K562 (cell line): ENCODE results near the gene CCDC47. TPM values are rescaled to one million over a fixed set of nuclear protein-coding genes. Genes with fewer than 3 reads are reported as not detected.

Experiments
- CCNT2 ChIP-seq: IDR thresholded peaks from 2 replicates; pipeline ENCODE4 v1.6.1; 2011; ENCODE audit warnings: borderline replicate concordance, low read depth, mild to moderate bottlenecking, moderate library complexity, mixed read lengths, low read length; ENCODE audit not compliant: insufficient read length; ENCODE audit errors: extremely low read depth
- EWSR1 ChIP-seq: fragments of 450-650 bp; IDR thresholded peaks from 2 replicates; pipeline ENCODE4 v1.6.1; 2018; ENCODE audit warnings: borderline replicate concordance, mild to moderate bottlenecking, low read depth, moderate library complexity; ENCODE audit not compliant: partially characterized antibody
- GABPB2 ChIP-seq: fragments of 250-450 bp; sonication (Bioruptor Pico); conservative IDR thresholded peaks from 2 replicates; pipeline ENCODE4 v1.5.1; 2021; ENCODE audit warnings: mild to moderate bottlenecking
- HNRNPL ChIP-seq: fragments of 200-400 bp; formaldehyde crosslinking; IDR thresholded peaks from 2 replicates; pipeline ENCODE4 v1.6.1; 2017; ENCODE audit warnings: low read depth, mild to moderate bottlenecking, low read length
- JUNB ChIP-seq: fragments of 450-650 bp; formaldehyde crosslinking; conservative IDR thresholded peaks from 2 replicates; pipeline ENCODE4 v1.4.0; 2020; ENCODE audit warnings: mild to moderate bottlenecking
- MTA3 ChIP-seq: fragments of 450-650 bp; formaldehyde crosslinking; IDR thresholded peaks from 2 replicates; pipeline ENCODE4 v1.6.1; 2017; ENCODE audit warnings: mild to moderate bottlenecking, borderline replicate concordance
- MTF1 ChIP-seq: fragments of 250-450 bp; sonication (Bioruptor Pico); IDR thresholded peaks from 2 replicates; pipeline ENCODE4 v1.9.0; 2021; ENCODE audit warnings: moderate library complexity, mild to moderate bottlenecking, inconsistent platforms, borderline replicate concordance
- RAD51 ChIP-seq: fragments of 450-650 bp; IDR thresholded peaks from 2 replicates; pipeline ENCODE4 v1.7.1; 2016; ENCODE audit warnings: low read depth, mild to moderate bottlenecking, borderline replicate concordance
- SAP30 ChIP-seq: fragments of 200-600 bp; sonication (generic); IDR thresholded peaks from 2 replicates; pipeline ENCODE4 v1.6.1; 2012; ENCODE audit warnings: borderline replicate concordance, low read depth, mild to moderate bottlenecking, moderate library complexity, low read length, control low read depth, inconsistent platforms; ENCODE audit not compliant: insufficient read depth, poor library complexity, severe bottlenecking
- SETDB1 ChIP-seq: IDR thresholded peaks from one replicate; pipeline ENCODE4 v1.6.1; 2012; ENCODE audit warnings: low read length, control low read depth, inconsistent platforms
- SLC30A9 ChIP-seq: fragments of 250-450 bp; sonication (Bioruptor Pico); IDR thresholded peaks from 2 replicates; pipeline ENCODE4 v1.8.0; 2022; ENCODE audit warnings: mild to moderate bottlenecking, moderate library complexity
- TCF7 ChIP-seq: sonication (generic); IDR thresholded peaks from 2 replicates; pipeline ENCODE4 v1.6.1; 2016; ENCODE audit warnings: antibody characterized with exemption, borderline replicate concordance
- TRIM28 ChIP-seq: fragments of 450-650 bp; IDR thresholded peaks from 2 replicates; pipeline ENCODE4 v1.6.1; 2017
- ZNF133 ChIP-seq: fragments of 250-450 bp; sonication (Bioruptor Pico); IDR thresholded peaks from 2 replicates; pipeline ENCODE4 v1.4.0; 2020; ENCODE audit warnings: mild to moderate bottlenecking
- ZNF146 ChIP-seq: IDR thresholded peaks from one replicate; pipeline ENCODE4 v1.6.1; 2018; ENCODE audit warnings: missing compliant biosample characterization; ENCODE audit not compliant: unreplicated experiment
- ZSCAN29 ChIP-seq: fragments of 450-650 bp; IDR thresholded peaks from 2 replicates; pipeline ENCODE4 v1.6.1; 2017
- polyA plus RNA-seq, 8 experiments: library from polyadenylated mRNA; depleted of rRNA in 4 of 8; stranded (reverse) in 5 of 8; unstranded in 3 of 8; fragments of >200 nt; fragmentation: Nextera tagmentation in 2 of 8; fragmentation: Illumina TruSeq in 1 of 8; extraction: Ambion mirVana in 2 of 8; extraction: Trizol in 1 of 8; gene quantifications; 2 replicates each; pipeline versions ENCODE4 v1.2.1 to v1.2.3, GENCODE V29; 2011 to 2014; ENCODE audit warnings: inconsistent platforms in 1 of 8, missing spikeins in 1 of 8
- total RNA-seq, 7 experiments: library from RNA; depleted of rRNA in 6 of 7; stranded (reverse); fragments of >200 nt in 6 of 7; fragmentation: Illumina TruSeq in 2 of 7; extraction: Trizol in 2 of 7; gene quantifications; 2 replicates each; pipeline versions ENCODE4 v1.2.1 to v1.2.3, GENCODE V29; 2011 to 2021; ENCODE audit warnings: low replicate concordance in 1 of 7
- TF ChIP-seq, protein P1 (sequence below): fragments of 200-800 bp; sonication (Bioruptor generic); IDR thresholded peaks from 2 replicates; pipeline ENCODE4 v1.6.1; 2016; ENCODE audit warnings: missing genetic modification characterization, missing compliant biosample characterization
- TF ChIP-seq, protein P2 (sequence below): IDR thresholded peaks from 2 replicates; pipeline ENCODE4 v1.6.1; 2014; ENCODE audit warnings: antibody characterized with exemption
- TF ChIP-seq, protein P3 (sequence below), 3 experiments: IDR thresholded peaks in 2 of 3; conservative IDR thresholded peaks in 1 of 3; 2 replicates each; pipeline ENCODE4 v1.5.1; 2011 to 2012; ENCODE audit warnings: low read length in 3 of 3, mild to moderate bottlenecking in 3 of 3, control low read depth in 2 of 3, improper control_type of control experiment in 1 of 3, inconsistent platforms in 1 of 3, low read depth in 1 of 3, mixed read lengths in 1 of 3, moderate library complexity in 1 of 3; ENCODE audit not compliant: insufficient read depth in 2 of 3

Gene CCDC47
- total and polyA plus RNA-seq, 9 of the 15 experiments (the other 6 are each of a cell fraction or from before 2014, with no cell fraction given): 15.5 to 162 (median 122) TPM

DNA sequence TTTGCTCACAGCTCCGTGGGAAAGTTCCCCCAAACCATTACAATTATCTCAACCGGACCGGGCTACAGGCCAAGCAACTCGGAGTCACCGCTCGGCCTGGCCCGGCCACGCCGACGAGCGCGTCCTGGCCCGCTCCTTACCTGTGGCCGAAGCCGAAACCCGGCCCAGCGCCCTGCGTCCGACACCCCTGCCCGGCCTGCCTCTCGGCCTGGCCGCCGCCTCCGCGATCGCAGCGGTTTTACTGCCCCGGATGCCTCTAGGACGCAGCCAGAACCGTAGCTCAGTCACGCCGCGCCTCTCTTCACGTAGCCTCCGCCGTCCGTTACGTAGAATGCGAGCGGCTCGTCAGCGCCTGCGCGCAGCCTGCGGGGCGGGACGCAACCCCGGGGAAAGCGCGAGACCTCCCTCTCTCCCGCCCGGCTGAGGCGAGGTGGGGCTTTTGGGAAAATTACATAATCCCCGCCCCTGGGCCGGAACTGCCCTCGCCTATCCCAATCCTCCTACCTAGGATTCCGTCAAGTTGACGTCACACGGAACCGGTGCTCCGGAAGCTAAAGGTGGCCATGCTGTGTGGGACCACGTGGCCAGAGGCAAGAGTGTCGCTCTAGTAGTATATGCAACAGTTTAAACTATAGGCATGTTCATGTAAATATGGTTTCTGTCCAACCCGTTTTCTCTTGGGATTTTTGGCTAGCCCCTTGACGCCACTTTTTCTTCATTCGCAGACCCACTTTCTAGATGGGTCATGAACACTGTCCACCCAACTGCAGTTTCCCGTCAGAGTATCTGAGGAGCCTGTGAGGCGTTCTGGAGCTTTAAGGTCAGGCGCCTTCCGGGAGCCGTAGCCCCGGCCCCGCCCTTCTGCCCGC is at the start of gene CCDC47 (continued):
- TF ChIP-seq, protein P1, sequence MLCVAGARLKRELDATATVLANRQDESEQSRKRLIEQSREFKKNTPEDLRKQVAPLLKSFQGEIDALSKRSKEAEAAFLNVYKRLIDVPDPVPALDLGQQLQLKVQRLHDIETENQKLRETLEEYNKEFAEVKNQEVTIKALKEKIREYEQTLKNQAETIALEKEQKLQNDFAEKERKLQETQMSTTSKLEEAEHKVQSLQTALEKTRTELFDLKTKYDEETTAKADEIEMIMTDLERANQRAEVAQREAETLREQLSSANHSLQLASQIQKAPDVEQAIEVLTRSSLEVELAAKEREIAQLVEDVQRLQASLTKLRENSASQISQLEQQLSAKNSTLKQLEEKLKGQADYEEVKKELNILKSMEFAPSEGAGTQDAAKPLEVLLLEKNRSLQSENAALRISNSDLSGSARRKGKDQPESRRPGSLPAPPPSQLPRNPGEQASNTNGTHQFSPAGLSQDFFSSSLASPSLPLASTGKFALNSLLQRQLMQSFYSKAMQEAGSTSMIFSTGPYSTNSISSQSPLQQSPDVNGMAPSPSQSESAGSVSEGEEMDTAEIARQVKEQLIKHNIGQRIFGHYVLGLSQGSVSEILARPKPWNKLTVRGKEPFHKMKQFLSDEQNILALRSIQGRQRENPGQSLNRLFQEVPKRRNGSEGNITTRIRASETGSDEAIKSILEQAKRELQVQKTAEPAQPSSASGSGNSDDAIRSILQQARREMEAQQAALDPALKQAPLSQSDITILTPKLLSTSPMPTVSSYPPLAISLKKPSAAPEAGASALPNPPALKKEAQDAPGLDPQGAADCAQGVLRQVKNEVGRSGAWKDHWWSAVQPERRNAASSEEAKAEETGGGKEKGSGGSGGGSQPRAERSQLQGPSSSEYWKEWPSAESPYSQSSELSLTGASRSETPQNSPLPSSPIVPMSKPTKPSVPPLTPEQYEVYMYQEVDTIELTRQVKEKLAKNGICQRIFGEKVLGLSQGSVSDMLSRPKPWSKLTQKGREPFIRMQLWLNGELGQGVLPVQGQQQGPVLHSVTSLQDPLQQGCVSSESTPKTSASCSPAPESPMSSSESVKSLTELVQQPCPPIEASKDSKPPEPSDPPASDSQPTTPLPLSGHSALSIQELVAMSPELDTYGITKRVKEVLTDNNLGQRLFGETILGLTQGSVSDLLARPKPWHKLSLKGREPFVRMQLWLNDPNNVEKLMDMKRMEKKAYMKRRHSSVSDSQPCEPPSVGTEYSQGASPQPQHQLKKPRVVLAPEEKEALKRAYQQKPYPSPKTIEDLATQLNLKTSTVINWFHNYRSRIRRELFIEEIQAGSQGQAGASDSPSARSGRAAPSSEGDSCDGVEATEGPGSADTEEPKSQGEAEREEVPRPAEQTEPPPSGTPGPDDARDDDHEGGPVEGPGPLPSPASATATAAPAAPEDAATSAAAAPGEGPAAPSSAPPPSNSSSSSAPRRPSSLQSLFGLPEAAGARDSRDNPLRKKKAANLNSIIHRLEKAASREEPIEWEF: no peak
- TF ChIP-seq TRIM28 (no peak; the same call in 1 of the 2 replicates), RAD51 (peak; percentile 84), ZNF146 (CRISPR knock-in tag) (no peak), EWSR1 (no peak), CCNT2 (peak; percentile 88), HNRNPL (no peak), SETDB1 (no peak), SLC30A9 (CRISPR knock-in tag) (no peak), JUNB (CRISPR knock-in tag) (no peak), MTA3 (peak; percentile 95), MTF1 (CRISPR knock-in tag) (no peak), GABPB2 (CRISPR knock-in tag) (no peak; the same call in 1 of the 2 replicates), ZNF133 (CRISPR knock-in tag) (0 out of 2 replicates have a peak, but pooled peaks have one; percentile 75), SAP30 (peak; percentile 95), ZSCAN29 (0 out of 2 replicates have a peak, but pooled peaks have one; percentile 33), TCF7 (no peak)
- TF ChIP-seq, protein P2, sequence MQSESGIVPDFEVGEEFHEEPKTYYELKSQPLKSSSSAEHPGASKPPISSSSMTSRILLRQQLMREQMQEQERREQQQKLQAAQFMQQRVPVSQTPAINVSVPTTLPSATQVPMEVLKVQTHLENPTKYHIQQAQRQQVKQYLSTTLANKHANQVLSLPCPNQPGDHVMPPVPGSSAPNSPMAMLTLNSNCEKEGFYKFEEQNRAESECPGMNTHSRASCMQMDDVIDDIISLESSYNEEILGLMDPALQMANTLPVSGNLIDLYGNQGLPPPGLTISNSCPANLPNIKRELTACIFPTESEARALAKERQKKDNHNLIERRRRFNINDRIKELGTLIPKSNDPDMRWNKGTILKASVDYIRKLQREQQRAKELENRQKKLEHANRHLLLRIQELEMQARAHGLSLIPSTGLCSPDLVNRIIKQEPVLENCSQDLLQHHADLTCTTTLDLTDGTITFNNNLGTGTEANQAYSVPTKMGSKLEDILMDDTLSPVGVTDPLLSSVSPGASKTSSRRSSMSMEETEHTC: no peak
- TF ChIP-seq, protein P3, sequence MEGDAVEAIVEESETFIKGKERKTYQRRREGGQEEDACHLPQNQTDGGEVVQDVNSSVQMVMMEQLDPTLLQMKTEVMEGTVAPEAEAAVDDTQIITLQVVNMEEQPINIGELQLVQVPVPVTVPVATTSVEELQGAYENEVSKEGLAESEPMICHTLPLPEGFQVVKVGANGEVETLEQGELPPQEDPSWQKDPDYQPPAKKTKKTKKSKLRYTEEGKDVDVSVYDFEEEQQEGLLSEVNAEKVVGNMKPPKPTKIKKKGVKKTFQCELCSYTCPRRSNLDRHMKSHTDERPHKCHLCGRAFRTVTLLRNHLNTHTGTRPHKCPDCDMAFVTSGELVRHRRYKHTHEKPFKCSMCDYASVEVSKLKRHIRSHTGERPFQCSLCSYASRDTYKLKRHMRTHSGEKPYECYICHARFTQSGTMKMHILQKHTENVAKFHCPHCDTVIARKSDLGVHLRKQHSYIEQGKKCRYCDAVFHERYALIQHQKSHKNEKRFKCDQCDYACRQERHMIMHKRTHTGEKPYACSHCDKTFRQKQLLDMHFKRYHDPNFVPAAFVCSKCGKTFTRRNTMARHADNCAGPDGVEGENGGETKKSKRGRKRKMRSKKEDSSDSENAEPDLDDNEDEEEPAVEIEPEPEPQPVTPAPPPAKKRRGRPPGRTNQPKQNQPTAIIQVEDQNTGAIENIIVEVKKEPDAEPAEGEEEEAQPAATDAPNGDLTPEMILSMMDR (IDR thresholded peaks at IDR 0.05 in 2 of 3, conservative IDR thresholded peaks at IDR 0.05 in 1 of 3; ENCODE audit: insufficient read depth in 2 of 3, low read depth in 1 of 3, low read length in 3 of 3): peak in 1 of 3 experiments; percentile 19; a peak in 1 of 6 replicates
